Measurements from ENCODE around the gene DGKI. TPM values are rescaled to one million over a fixed set of nuclear protein-coding genes. Genes with fewer than 3 reads are reported as not detected.

Gene DGKI
- total RNA-seq, 2 donors from 2014 or later: 0.04 to 0.64 TPM

DNA sequence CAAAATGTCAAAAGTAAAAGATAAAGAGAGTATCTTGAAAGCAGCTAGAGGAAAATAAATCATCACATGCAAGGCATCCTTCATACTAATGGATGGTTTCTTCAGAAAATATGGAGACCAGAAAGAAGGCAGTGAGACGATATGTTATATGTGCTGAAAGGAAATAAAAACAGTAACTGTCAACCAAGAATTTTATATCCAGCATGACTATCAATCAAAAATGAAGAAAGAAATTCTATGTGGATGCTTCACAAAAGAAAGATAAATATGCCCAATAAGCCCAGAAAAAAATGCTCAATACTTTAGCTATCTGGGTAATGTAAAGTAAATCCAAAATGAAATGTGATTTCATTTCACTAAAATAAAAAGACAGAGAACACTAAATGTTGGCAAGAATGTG, 142.1 kb downstream of the DGKI start:
- no peaks in the 10 kb centered on the region for H3K4me1 ChIP-seq (ENCODE audit: control insufficient read depth, insufficient read depth, low read length)
- H3K27me3 ChIP-seq (ENCODE audit: control insufficient read depth, insufficient read depth, low read length, poor library complexity, severe bottlenecking): no peaks in the 10 kb centered on the region
- Mint-ChIP-seq H3K27me3 (ENCODE audit: insufficient read depth) (no peaks in the 10 kb centered on the region), H3K9me3 (peaks cover 11% of the 10 kb centered on the region), H3K4me3 (no peak overlapping the region), H3K36me3 (ENCODE audit: low read depth) (peaks cover 5% of the 10 kb centered on the region), H3K4me1 (no peaks in the 10 kb centered on the region), H3K27ac (no peak overlapping the region)
- no CpG with 5 or more reads among the region's 1 CpG for WGBS, 2 experiments (ENCODE audit: insufficient coverage in 1 of 2, insufficient read length in 1 of 2)
- no peak for DNase-seq
- no peaks in the 10 kb centered on the region for H3K36me3 ChIP-seq (ENCODE audit: control insufficient read depth, insufficient read depth, low read length)
- no peak overlapping the region for H3K27ac ChIP-seq (ENCODE audit: low read depth, low read length)
- no peak overlapping the region for H3K4me3 ChIP-seq (ENCODE audit: low read length)
- H3K9me3 ChIP-seq (ENCODE audit: control insufficient read depth, low read length): no peaks in the 10 kb centered on the region
- no peak overlapping the region for H3K9ac ChIP-seq (ENCODE audit: extremely low read depth, low read length, poor library complexity, severe bottlenecking)
- TF ChIP-seq CTCF (conservative IDR thresholded peaks at IDR 0.05): no peak

DNA sequence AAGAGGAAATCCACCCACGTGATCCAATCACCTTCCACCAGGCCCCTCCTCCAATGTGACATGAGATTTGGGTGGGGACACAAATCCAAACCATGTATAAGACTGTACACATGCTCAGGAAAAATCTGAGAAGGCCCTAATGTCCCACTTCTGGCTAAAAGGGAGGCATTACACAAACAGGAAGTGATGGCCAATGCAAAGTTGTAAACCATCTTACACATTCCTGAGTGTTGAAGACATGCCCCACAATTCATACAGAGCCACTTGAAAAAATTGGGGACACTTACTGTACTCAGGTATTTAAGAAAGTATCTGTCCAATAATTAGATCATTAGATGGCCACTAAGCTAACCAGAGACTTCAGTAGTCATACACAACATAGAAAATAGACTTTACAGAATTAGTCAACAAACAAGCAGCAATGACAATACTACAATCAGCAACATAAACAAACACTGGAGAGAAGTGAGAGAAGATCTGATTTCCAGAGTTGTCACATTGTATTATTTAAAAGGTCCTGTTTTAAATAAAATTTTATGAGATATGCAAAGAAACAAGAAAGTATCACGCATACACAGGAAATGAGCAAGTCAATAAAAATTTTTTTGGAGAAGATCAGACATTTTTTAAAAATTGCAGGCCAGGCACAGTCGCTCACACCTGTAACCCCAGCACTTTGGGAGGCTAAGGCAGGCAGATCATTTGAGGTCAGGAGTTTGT, 143.3 kb downstream of the DGKI start:
- Mint-ChIP-seq H3K9me3 (peaks cover 11% of the 10 kb centered on the region), H3K4me3 (no peak overlapping the region), H3K4me1 (no peaks in the 10 kb centered on the region), H3K27ac (no peak overlapping the region), H3K27me3 (ENCODE audit: insufficient read depth) (no peaks in the 10 kb centered on the region), H3K36me3 (ENCODE audit: low read depth) (peaks cover 5% of the 10 kb centered on the region)
- no peak for DNase-seq
- Histone ChIP-seq H3K27ac (ENCODE audit: low read depth, low read length) (no peak overlapping the region), H3K4me3 (ENCODE audit: low read length) (no peak overlapping the region), H3K9me3 (ENCODE audit: control insufficient read depth, low read length) (no peaks in the 10 kb centered on the region), H3K4me1 (ENCODE audit: control insufficient read depth, insufficient read depth, low read length) (no peaks in the 10 kb centered on the region), H3K36me3 (ENCODE audit: control insufficient read depth, insufficient read depth, low read length) (no peaks in the 10 kb centered on the region), H3K9ac (ENCODE audit: extremely low read depth, low read length, poor library complexity, severe bottlenecking) (no peak overlapping the region), H3K27me3 (ENCODE audit: control insufficient read depth, insufficient read depth, low read length, poor library complexity, severe bottlenecking) (no peaks in the 10 kb centered on the region)
- WGBS, 2 experiments (ENCODE audit: insufficient coverage in 1 of 2, insufficient read length in 1 of 2): 82 to 92% methylated on average over 3 of the region's 3 CpGs
- no peak for TF ChIP-seq CTCF (conservative IDR thresholded peaks at IDR 0.05)

DNA sequence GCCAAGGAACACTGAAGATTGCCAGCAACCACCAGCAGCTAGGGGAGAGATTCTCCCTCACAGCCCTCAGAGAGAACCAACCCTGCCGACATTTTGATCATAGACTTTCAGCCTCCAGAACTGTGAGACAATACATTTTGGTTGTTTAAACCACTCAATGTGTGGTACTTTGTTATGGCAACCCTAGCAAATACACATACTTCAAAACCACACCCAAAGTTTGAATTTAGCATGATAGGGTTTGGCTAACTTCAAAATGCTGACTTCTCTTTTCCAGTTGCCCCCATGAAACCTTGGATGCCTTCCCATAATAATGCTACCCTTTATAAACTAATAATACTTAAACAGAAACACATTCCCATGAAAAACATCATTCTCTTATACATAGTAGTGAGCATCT, 149.8 kb downstream of the DGKI start:
- Histone ChIP-seq H3K36me3 (ENCODE audit: control insufficient read depth, insufficient read depth, low read length) (no peaks in the 10 kb centered on the region), H3K4me3 (ENCODE audit: low read length) (no peak overlapping the region), H3K27me3 (ENCODE audit: control insufficient read depth, insufficient read depth, low read length, poor library complexity, severe bottlenecking) (no peaks in the 10 kb centered on the region), H3K4me1 (ENCODE audit: control insufficient read depth, insufficient read depth, low read length) (no peaks in the 10 kb centered on the region), H3K27ac (ENCODE audit: low read depth, low read length) (no peak overlapping the region), H3K9ac (ENCODE audit: extremely low read depth, low read length, poor library complexity, severe bottlenecking) (no peak overlapping the region), H3K9me3 (ENCODE audit: control insufficient read depth, low read length) (no peaks in the 10 kb centered on the region)
- no peak for TF ChIP-seq CTCF (conservative IDR thresholded peaks at IDR 0.05)
- Mint-ChIP-seq H3K27ac (no peak overlapping the region), H3K9me3 (no peaks in the 10 kb centered on the region), H3K4me3 (no peak overlapping the region), H3K27me3 (ENCODE audit: insufficient read depth) (no peaks in the 10 kb centered on the region), H3K36me3 (ENCODE audit: low read depth) (no peaks in the 10 kb centered on the region), H3K4me1 (no peaks in the 10 kb centered on the region)
- no peak for DNase-seq
- WGBS, 2 experiments (ENCODE audit: insufficient coverage in 1 of 2, insufficient read length in 1 of 2): 93% methylated on average over 1 of the region's 1 CpG; no CpG with 5 or more reads in 1 of the 2 experiments
